Fibroblast of mammary gland (primary cell): Measurements from ENCODE around the gene AUTS2.

Source experiments
- DNase-seq: peaks from one replicate; pipeline ENCODE4 v3.0.0-alpha.2; 2010; ENCODE audit warnings: low read depth
- H3K4me3 ChIP-seq: 2 replicates; pipeline ENCODE4 v1.5.1; 2011; ENCODE audit warnings: low read depth, mild to moderate bottlenecking, low read length, moderate library complexity; ENCODE audit not compliant: control insufficient read depth
- CTCF ChIP-seq: conservative IDR thresholded peaks from 2 replicates; pipeline ENCODE4 v1.5.1; 2011; ENCODE audit warnings: low read depth, low read length, inconsistent platforms; ENCODE audit not compliant: control insufficient read depth, insufficient read depth

Gene AUTS2

GRCh38 chr7:70766694-70767093 lies 1168.4 kb downstream of the AUTS2 start:
- no peak overlapping the region for H3K4me3 ChIP-seq
- TF ChIP-seq CTCF, result no peak
- no peak for DNase-seq

- no peak overlapping the region for H3K4me3 ChIP-seq
- TF ChIP-seq CTCF, result no peak
- DNase-seq, result no peak
Observed at GRCh38 chr7:70770154-70770553, 1171.9 kb downstream of the AUTS2 start.

GRCh38 chr7:70771451-70771850 lies 1173.2 kb downstream of the AUTS2 start:
- H3K4me3 ChIP-seq, result no peak overlapping the region
- no peak for DNase-seq
- no peak for TF ChIP-seq CTCF

GRCh38 chr7:70772891-70773290 lies 1174.6 kb downstream of the AUTS2 start:
- H3K4me3 ChIP-seq, result no peak overlapping the region
- no peak for TF ChIP-seq CTCF
- no peak for DNase-seq

- no peak for DNase-seq
- TF ChIP-seq CTCF, result no peak
- no peak overlapping the region for H3K4me3 ChIP-seq
Observed at GRCh38 chr7:70773406-70773805, 1175.1 kb downstream of the AUTS2 start.

GRCh38 chr7:70774950-70775527 lies 1176.8 kb downstream of the AUTS2 start:
- no peak for DNase-seq
- H3K4me3 ChIP-seq, result no peak overlapping the region
- TF ChIP-seq CTCF, result no peak
